ENCODE measurements around the gene SORCS3. TPM values are rescaled to one million over a fixed set of nuclear protein-coding genes. Genes with fewer than 3 reads are reported as not detected.

The SORCS3 gene
- total and polyA plus RNA-seq, 2 of the 13 experiments (the other 11 are each of a cell fraction or from before 2014, with no cell fraction given): 0.07 TPM; not detected in 1

- ATAC-seq: no peak
- H3K4me2 ChIP-seq (ENCODE audit: low read depth, low read length): no peak overlapping the region
- intact Hi-C loops (cut with micrococcal nuclease; ENCODE audit: unreplicated experiment): loop anchor here (5.0 kb wide), 1 partner anchor 160 kb away; no protein-coding TSS in a partner anchor
- no peaks in the 10 kb centered on the region for H3K4me1 ChIP-seq (ENCODE audit: insufficient read depth, low read length)
- H3K27me3 ChIP-seq (ENCODE audit: control insufficient read depth in 1 of 2, insufficient read depth in 2 of 2, low read length in 2 of 2): no peaks in the 10 kb centered on the region
- CTCF ChIA-PET (ENCODE audit: low intra/inter-chr PET ratio, low total read pairs): no interaction called here
- POLR2A ChIA-PET: no interaction called here
- H3K9me3 ChIP-seq (ENCODE audit: low read length): no peaks in the 10 kb centered on the region
- H3K79me2 ChIP-seq (ENCODE audit: insufficient read depth, low read length): no peaks in the 10 kb centered on the region
- in situ Hi-C loops (cut with HindIII; ENCODE audit: extremely low pct_ligation_motif_present, low pct_unique_long_range_greater_than_20kb): no loop called here
- H3K4me3 ChIP-seq (replicated peaks in 1 of 3; ENCODE audit: insufficient read depth in 1 of 3, low read depth in 2 of 3, low read length in 3 of 3): no peak overlapping the region
- WGBS (ENCODE audit: low lambda C conversion rate): under 1% methylated on average over 2 of the region's 2 CpGs
- BruUV-seq (replicated peaks): no TSS peak
- no peak overlapping the region for H2AFZ ChIP-seq (ENCODE audit: low read length)
- H4K20me1 ChIP-seq (ENCODE audit: insufficient read depth, low read length): no peaks in the 10 kb centered on the region
- no peak for FAIRE-seq
- no peak overlapping the region for H3K9ac ChIP-seq (ENCODE audit: insufficient read depth, low read depth, low read length)
- TF ChIP-seq HNRNPK (IDR thresholded peaks at IDR 0.05; ENCODE audit: low read depth, low read length, poor library complexity, severe bottlenecking) (peak; percentile 80), ZNF839 (CRISPR knock-in tag; IDR thresholded peaks at IDR 0.05; ENCODE audit: borderline replicate concordance) (no peak)
- H3K36me3 ChIP-seq (replicated peaks in 1 of 2; ENCODE audit: control insufficient read depth in 1 of 2, insufficient read depth in 2 of 2, low read length in 2 of 2): no peaks in the 10 kb centered on the region
- no peak overlapping the region for H3K27ac ChIP-seq (ENCODE audit: extremely low read length, insufficient read depth, low read length)
- DNase-seq (ENCODE audit: low spot score): no peak
Measured at GRCh38 chr10:104767282-104767681, 126.2 kb downstream of the SORCS3 start.

DNA sequence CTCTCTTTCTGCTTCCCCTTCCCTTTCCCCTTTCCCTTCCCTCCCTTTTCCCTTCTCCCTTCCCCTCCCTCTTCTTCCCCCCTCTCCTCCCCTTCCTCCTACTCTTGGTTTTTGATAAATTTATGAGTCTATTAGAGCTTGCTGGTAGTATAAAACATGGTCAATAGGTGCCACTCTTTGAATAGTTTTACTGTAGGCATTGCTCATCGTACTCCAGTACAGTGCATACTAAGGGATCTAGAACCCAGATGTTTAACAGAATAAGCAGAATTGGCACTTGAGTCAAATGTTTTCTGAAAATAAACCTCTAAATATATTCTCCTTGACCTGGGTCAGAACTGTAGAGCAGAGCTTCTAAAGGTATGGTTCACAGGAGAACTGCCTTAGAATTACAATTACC, 126.7 kb downstream of the SORCS3 start:
- no peaks in the 10 kb centered on the region for H3K4me1 ChIP-seq (ENCODE audit: insufficient read depth, low read length)
- CTCF ChIA-PET (ENCODE audit: low intra/inter-chr PET ratio, low total read pairs): no interaction called here
- WGBS (ENCODE audit: low lambda C conversion rate): 3% methylated on average over 1 of the region's 1 CpG
- DNase-seq (ENCODE audit: low spot score) (no peak), ATAC-seq (no peak), FAIRE-seq (no peak)
- no peak overlapping the region for H3K9ac ChIP-seq (ENCODE audit: insufficient read depth, low read depth, low read length)
- H3K4me2 ChIP-seq (ENCODE audit: low read depth, low read length): no peak overlapping the region
- no peak overlapping the region for H3K4me3 ChIP-seq (replicated peaks in 1 of 3; ENCODE audit: insufficient read depth in 1 of 3, low read depth in 2 of 3, low read length in 3 of 3)
- H4K20me1 ChIP-seq (ENCODE audit: insufficient read depth, low read length): no peaks in the 10 kb centered on the region
- TF ChIP-seq HNRNPK (IDR thresholded peaks at IDR 0.05; ENCODE audit: low read depth, low read length, poor library complexity, severe bottlenecking): peak; percentile 7
- TF ChIP-seq ZSCAN25 (CRISPR knock-in tag; IDR thresholded peaks at IDR 0.05): no peak
- intact Hi-C loops (cut with micrococcal nuclease; ENCODE audit: unreplicated experiment) (loop anchor here (5.0 kb wide), 1 partner anchor 160 kb away; no protein-coding TSS in a partner anchor), in situ Hi-C loops (cut with HindIII; ENCODE audit: extremely low pct_ligation_motif_present, low pct_unique_long_range_greater_than_20kb) (no loop called here)
- no peaks in the 10 kb centered on the region for H3K79me2 ChIP-seq (ENCODE audit: insufficient read depth, low read length)
- BruUV-seq (replicated peaks): no TSS peak
- H3K9me3 ChIP-seq (ENCODE audit: low read length): no peaks in the 10 kb centered on the region
- H3K27me3 ChIP-seq (ENCODE audit: control insufficient read depth in 1 of 2, insufficient read depth in 2 of 2, low read length in 2 of 2): no peaks in the 10 kb centered on the region
- no peak overlapping the region for H3K27ac ChIP-seq (ENCODE audit: extremely low read length, insufficient read depth, low read length)
- H2AFZ ChIP-seq (ENCODE audit: low read length): no peak overlapping the region
- POLR2A ChIA-PET: no interaction called here
- no peaks in the 10 kb centered on the region for H3K36me3 ChIP-seq (replicated peaks in 1 of 2; ENCODE audit: control insufficient read depth in 1 of 2, insufficient read depth in 2 of 2, low read length in 2 of 2)

Data from HepG2 (cell line).